ENCODE data around the gene WDR37.

Gene WDR37

GRCh38 chr10:1124796-1125195 lies 68.6 kb downstream of the WDR37 start:
- FAIRE-seq (no peak), DNase-seq (ENCODE audit: insufficient read length, low spot score) (no peak)
- TF ChIP-seq POU2F2 (IDR thresholded peaks at IDR 0.05; ENCODE audit: low read depth, low read length) = no peak
- TF ChIP-seq PAX5 (IDR thresholded peaks at IDR 0.05; ENCODE audit: insufficient read depth, low read length, severe bottlenecking) = no peak
- no peak for TF ChIP-seq TAF1 (IDR thresholded peaks at IDR 0.05; ENCODE audit: low read depth, low read length)
- no peak for TF ChIP-seq SPI1 (IDR thresholded peaks at IDR 0.05; ENCODE audit: low read depth, low read length)
- no peak for TF ChIP-seq POLR2AphosphoS5 (IDR thresholded peaks at IDR 0.05; ENCODE audit: low read depth, low read length)
- TF ChIP-seq POLR2A (IDR thresholded peaks at IDR 0.05; ENCODE audit: low read depth, low read length) = no peak

GRCh38 chr10:1126461-1126860 lies 70.3 kb downstream of the WDR37 start:
- FAIRE-seq = no peak
- TF ChIP-seq PAX5 (IDR thresholded peaks at IDR 0.05; ENCODE audit: insufficient read depth, low read length, severe bottlenecking) = no peak
- TF ChIP-seq POU2F2 (IDR thresholded peaks at IDR 0.05; ENCODE audit: low read depth, low read length) = no peak
- no peak for TF ChIP-seq POLR2A (IDR thresholded peaks at IDR 0.05; ENCODE audit: low read depth, low read length)
- no peak for TF ChIP-seq TAF1 (IDR thresholded peaks at IDR 0.05; ENCODE audit: low read depth, low read length)
- TF ChIP-seq POLR2AphosphoS5 (IDR thresholded peaks at IDR 0.05; ENCODE audit: low read depth, low read length) = no peak
- TF ChIP-seq SPI1 (IDR thresholded peaks at IDR 0.05; ENCODE audit: low read depth, low read length) = no peak
- DNase-seq (ENCODE audit: insufficient read length, low spot score) = no peak

DNA sequence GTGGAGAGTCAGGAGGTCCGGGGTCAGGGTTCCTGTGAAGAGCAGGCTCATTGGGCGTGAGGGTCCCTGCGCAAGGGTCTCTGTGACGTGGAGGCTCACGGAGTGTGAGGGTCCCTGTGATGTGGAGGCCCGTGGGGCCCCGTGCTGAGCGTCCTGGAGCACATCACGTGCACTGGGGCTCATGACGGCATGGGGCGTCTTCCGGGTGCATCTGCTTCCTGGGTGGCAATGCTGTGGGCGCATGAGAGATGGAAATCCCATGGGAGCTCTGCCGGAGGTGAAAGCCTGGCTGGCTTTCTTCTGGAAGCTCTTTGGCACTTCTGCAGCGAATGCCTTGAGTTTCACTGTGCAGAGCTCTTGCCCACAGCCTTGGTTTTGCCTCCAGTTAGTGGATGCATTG lies 71.4 kb downstream of the WDR37 start:
- DNase-seq (ENCODE audit: insufficient read length, low spot score) (no peak), FAIRE-seq (no peak)
- TF ChIP-seq POLR2AphosphoS5 (IDR thresholded peaks at IDR 0.05; ENCODE audit: low read depth, low read length) = no peak
- no peak for TF ChIP-seq PAX5 (IDR thresholded peaks at IDR 0.05; ENCODE audit: insufficient read depth, low read length, severe bottlenecking)
- TF ChIP-seq POLR2A (IDR thresholded peaks at IDR 0.05; ENCODE audit: low read depth, low read length) = no peak
- no peak for TF ChIP-seq POU2F2 (IDR thresholded peaks at IDR 0.05; ENCODE audit: low read depth, low read length)

DNA sequence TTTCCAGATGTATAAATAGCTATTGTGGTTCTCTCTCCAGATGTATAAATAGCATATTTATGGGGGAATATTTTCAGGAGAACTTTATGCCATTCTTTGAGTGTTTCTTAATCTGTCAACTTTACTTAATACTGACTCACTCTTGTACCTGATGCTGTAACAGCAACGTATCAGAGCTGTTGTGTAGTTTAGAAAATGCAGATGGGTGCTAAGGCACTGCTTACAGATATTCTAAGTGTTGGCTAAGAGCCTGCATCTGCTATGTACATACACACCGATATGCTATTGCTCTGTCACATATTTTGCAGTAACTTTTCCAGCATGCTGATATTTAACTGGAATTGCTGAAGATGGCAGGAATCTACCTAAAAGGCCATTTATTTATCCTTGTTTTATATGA lies 71.9 kb downstream of the WDR37 start:
- FAIRE-seq = no peak
- no peak for DNase-seq (ENCODE audit: insufficient read length, low spot score)
- TF ChIP-seq POU2F2 (IDR thresholded peaks at IDR 0.05; ENCODE audit: low read depth, low read length) (no peak), POLR2A (IDR thresholded peaks at IDR 0.05; ENCODE audit: low read depth, low read length) (no peak), SPI1 (IDR thresholded peaks at IDR 0.05; ENCODE audit: low read depth, low read length) (no peak), PAX5 (IDR thresholded peaks at IDR 0.05; ENCODE audit: insufficient read depth, low read length, severe bottlenecking) (no peak), POLR2AphosphoS5 (IDR thresholded peaks at IDR 0.05; ENCODE audit: low read depth, low read length) (no peak), TAF1 (IDR thresholded peaks at IDR 0.05; ENCODE audit: low read depth, low read length) (no peak)

DNA sequence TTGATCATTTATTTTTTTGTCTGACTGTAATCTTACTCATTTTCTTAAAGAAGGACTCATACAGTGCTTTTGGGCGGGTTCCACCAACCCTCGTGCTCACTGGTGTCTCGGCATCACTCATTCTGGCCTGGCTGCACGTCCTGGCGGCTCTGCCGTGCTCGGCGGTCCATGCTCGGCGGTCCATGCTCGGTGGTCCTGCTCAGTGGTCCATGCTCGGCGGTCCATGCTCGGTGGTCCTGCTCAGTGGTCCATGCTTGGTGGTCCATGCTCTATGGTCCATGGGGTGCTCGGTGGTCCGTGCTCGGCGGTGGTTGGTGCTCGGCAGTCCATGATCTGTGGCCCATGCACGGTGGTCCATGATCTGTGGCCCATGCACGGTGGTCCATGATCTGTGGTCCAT lies 72.5 kb downstream of the WDR37 start:
- FAIRE-seq (no peak), DNase-seq (ENCODE audit: insufficient read length, low spot score) (no peak)
- no peak for TF ChIP-seq POLR2A (IDR thresholded peaks at IDR 0.05; ENCODE audit: low read depth, low read length)
- TF ChIP-seq POLR2AphosphoS5 (IDR thresholded peaks at IDR 0.05; ENCODE audit: low read depth, low read length) = no peak
- TF ChIP-seq POU2F2 (IDR thresholded peaks at IDR 0.05; ENCODE audit: low read depth, low read length) = no peak
- no peak for TF ChIP-seq SPI1 (IDR thresholded peaks at IDR 0.05; ENCODE audit: low read depth, low read length)
- no peak for TF ChIP-seq TAF1 (IDR thresholded peaks at IDR 0.05; ENCODE audit: low read depth, low read length)
- TF ChIP-seq PAX5 (IDR thresholded peaks at IDR 0.05; ENCODE audit: insufficient read depth, low read length, severe bottlenecking) = no peak

- DNase-seq (ENCODE audit: insufficient read length, low spot score) (no peak), FAIRE-seq (no peak)
- TF ChIP-seq PAX5 (IDR thresholded peaks at IDR 0.05; ENCODE audit: insufficient read depth, low read length, severe bottlenecking) (no peak), TAF1 (IDR thresholded peaks at IDR 0.05; ENCODE audit: low read depth, low read length) (no peak), SPI1 (IDR thresholded peaks at IDR 0.05; ENCODE audit: low read depth, low read length) (no peak), POLR2A (IDR thresholded peaks at IDR 0.05; ENCODE audit: low read depth, low read length) (no peak), POU2F2 (IDR thresholded peaks at IDR 0.05; ENCODE audit: low read depth, low read length) (no peak), POLR2AphosphoS5 (IDR thresholded peaks at IDR 0.05; ENCODE audit: low read depth, low read length) (no peak)
These were observed 74.0 kb downstream of the WDR37 start for GRCh38 chr10:1130226-1130625.

DNA sequence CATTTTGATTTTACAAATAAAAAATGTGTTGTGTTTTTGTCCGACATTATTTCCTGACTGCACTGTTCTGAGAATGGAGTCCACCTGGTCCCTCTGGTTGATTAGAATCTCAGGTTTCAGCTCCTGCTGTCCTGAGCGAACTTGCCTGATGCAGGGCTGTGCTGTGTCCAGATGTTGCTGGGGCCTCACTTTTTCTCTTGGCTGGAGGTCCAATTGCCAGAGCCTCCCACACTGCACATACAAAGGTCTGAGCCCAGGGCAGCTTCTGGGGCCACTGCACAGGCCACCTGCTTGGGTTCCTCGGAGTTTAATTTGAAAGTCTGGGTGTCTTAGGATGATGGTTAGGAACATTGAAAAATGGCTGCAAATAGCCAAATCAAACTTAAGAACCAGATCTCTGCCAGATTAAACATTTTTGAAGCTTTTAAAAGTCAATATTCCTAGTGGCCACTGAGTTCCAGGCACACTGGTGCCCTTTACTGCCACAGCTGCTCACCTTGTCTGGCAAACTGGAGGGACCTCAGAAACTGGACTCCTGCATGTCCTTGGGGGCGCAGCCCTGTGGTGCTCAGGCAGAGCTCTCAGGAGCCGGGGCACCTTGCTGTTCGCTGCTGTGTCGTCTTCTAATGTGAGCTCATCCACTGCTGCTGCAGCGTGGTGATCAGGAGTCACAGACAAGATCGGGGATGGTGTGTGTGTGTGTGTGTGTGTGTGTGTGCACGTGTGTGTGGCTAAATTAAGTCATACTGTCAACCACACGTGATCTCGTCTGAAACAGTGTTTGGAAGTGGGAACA lies 75.0 kb downstream of the WDR37 start:
- FAIRE-seq (no peak), DNase-seq (ENCODE audit: insufficient read length, low spot score) (no peak)
- no peak for TF ChIP-seq POU2F2 (IDR thresholded peaks at IDR 0.05; ENCODE audit: low read depth, low read length)
- no peak for TF ChIP-seq TAF1 (IDR thresholded peaks at IDR 0.05; ENCODE audit: low read depth, low read length)

DNA sequence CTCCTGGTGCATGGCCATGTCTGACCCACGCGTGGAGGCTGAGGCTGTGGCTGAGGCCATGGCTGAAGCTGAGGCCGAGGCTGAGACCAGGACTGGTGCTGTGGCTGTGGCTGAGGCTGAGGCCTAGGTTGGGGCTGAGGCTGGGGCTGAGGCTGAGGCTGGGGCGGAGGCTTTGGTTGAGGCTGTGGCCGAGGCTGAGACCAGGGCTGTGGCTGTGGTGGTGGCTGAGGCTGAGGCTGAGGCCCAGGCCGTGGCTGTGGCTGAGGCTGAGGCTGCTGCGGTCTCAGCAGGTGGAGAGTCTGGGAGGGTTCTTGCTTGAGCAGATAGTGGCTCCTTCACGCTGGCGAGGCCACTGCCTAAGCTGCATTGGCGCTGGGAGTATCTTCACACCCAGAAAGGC lies 76.4 kb downstream of the WDR37 start:
- TF ChIP-seq SPI1 (IDR thresholded peaks at IDR 0.05; ENCODE audit: low read depth, low read length) = no peak
- no peak for TF ChIP-seq PAX5 (IDR thresholded peaks at IDR 0.05; ENCODE audit: insufficient read depth, low read length, severe bottlenecking)
- TF ChIP-seq TAF1 (IDR thresholded peaks at IDR 0.05; ENCODE audit: low read depth, low read length) = no peak
- TF ChIP-seq POU2F2 (IDR thresholded peaks at IDR 0.05; ENCODE audit: low read depth, low read length) = no peak
- no peak for TF ChIP-seq POLR2AphosphoS5 (IDR thresholded peaks at IDR 0.05; ENCODE audit: low read depth, low read length)
- TF ChIP-seq POLR2A (IDR thresholded peaks at IDR 0.05; ENCODE audit: low read depth, low read length) = no peak
- DNase-seq (ENCODE audit: insufficient read length, low spot score) (no peak), FAIRE-seq (no peak)

DNA sequence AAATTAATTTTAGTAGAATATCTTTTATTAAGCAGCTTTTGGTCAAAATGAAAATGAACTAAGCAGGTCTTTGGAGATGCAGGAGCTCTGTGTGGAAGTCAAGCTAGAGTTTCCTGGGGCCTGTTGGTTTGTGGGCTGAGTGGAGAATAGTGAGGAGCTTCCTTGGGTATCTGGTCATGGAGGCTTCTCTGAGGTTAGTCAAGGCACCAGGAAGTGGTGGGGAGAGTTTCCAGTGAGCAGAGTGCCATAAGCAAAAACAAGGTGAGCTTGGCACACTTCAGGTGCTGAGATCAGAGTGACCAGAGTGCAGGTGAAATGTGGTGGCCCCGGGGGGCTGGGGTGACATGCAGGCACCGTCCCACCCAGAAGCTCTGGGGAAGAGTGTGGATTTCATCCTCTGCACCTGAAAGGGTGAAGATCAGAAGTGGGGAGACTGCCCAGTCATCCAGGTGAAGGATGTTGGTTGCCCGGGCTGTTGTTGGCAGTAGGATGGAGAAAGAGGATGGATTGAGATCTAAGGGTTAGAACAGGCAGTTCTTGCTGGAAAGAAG lies 77.4 kb downstream of the WDR37 start:
- TF ChIP-seq PAX5 (IDR thresholded peaks at IDR 0.05; ENCODE audit: insufficient read depth, low read length, severe bottlenecking) (no peak), POU2F2 (IDR thresholded peaks at IDR 0.05; ENCODE audit: low read depth, low read length) (no peak), TAF1 (IDR thresholded peaks at IDR 0.05; ENCODE audit: low read depth, low read length) (no peak), POLR2AphosphoS5 (IDR thresholded peaks at IDR 0.05; ENCODE audit: low read depth, low read length) (no peak), POLR2A (IDR thresholded peaks at IDR 0.05; ENCODE audit: low read depth, low read length) (no peak), SPI1 (IDR thresholded peaks at IDR 0.05; ENCODE audit: low read depth, low read length) (no peak)
- DNase-seq (ENCODE audit: insufficient read length, low spot score) (no peak), FAIRE-seq (no peak)

GRCh38 chr10:1134156-1134555 lies 78.0 kb downstream of the WDR37 start:
- FAIRE-seq (peak; percentile 31), DNase-seq (ENCODE audit: insufficient read length, low spot score) (no peak)
- no peak for TF ChIP-seq POU2F2 (IDR thresholded peaks at IDR 0.05; ENCODE audit: low read depth, low read length)
